ENCODE data around the gene CD81.

DNA sequence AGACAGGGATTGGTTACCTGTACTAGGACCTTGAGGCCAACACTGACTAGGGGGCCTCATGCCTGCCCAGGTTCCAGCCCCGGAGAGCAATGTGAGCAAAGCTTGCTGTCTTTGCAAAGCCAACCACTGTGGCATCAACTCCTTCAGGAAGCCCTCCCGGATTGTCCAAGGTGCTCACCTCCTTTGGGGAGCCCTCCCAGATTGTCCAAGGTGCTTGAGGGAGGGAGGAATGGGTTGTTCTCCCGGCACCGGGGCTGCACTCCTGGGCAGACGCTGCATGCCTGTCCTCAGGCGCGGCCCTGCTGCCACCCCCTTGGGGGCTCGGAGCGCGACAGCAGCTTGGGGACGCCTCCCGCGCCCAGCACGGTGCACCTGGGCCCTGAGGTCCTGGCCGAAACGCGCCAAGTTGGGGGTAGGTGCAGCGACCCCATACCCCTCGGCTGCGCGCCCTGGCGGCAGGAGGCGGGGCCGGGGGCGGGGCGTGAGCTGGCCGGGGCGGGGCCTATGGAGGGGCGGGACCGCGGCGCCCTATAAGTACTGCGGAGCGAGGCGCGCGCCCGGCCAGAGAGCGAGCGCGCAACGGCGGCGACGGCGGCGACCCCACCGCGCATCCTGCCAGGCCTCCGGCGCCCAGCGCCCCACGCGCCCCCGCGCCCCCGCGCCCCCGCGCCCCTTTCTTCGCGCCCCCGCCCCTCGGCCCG, at the start of gene CD81:
- TF ChIP-seq, protein P1, sequence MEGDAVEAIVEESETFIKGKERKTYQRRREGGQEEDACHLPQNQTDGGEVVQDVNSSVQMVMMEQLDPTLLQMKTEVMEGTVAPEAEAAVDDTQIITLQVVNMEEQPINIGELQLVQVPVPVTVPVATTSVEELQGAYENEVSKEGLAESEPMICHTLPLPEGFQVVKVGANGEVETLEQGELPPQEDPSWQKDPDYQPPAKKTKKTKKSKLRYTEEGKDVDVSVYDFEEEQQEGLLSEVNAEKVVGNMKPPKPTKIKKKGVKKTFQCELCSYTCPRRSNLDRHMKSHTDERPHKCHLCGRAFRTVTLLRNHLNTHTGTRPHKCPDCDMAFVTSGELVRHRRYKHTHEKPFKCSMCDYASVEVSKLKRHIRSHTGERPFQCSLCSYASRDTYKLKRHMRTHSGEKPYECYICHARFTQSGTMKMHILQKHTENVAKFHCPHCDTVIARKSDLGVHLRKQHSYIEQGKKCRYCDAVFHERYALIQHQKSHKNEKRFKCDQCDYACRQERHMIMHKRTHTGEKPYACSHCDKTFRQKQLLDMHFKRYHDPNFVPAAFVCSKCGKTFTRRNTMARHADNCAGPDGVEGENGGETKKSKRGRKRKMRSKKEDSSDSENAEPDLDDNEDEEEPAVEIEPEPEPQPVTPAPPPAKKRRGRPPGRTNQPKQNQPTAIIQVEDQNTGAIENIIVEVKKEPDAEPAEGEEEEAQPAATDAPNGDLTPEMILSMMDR (IDR thresholded peaks at IDR 0.05): no peak
- TF ChIP-seq NR3C1 (CRISPR knock-in tag; conservative IDR thresholded peaks at IDR 0.05; ENCODE audit: low read depth) (no peak), NFATC4 (CRISPR knock-in tag; IDR thresholded peaks at IDR 0.05) (no peak), ELF4 (CRISPR knock-in tag; IDR thresholded peaks at IDR 0.05; ENCODE audit: low read depth) (no peak), TP53 (CRISPR knock-in tag; IDR thresholded peaks at IDR 0.05) (no peak), E2F1 (CRISPR knock-in tag; IDR thresholded peaks at IDR 0.05) (no peak), TCF7 (CRISPR knock-in tag; IDR thresholded peaks at IDR 0.05; ENCODE audit: low read depth) (no peak), TEAD4 (CRISPR knock-in tag; IDR thresholded peaks at IDR 0.05) (no peak)
- TF ChIP-seq, protein P2, sequence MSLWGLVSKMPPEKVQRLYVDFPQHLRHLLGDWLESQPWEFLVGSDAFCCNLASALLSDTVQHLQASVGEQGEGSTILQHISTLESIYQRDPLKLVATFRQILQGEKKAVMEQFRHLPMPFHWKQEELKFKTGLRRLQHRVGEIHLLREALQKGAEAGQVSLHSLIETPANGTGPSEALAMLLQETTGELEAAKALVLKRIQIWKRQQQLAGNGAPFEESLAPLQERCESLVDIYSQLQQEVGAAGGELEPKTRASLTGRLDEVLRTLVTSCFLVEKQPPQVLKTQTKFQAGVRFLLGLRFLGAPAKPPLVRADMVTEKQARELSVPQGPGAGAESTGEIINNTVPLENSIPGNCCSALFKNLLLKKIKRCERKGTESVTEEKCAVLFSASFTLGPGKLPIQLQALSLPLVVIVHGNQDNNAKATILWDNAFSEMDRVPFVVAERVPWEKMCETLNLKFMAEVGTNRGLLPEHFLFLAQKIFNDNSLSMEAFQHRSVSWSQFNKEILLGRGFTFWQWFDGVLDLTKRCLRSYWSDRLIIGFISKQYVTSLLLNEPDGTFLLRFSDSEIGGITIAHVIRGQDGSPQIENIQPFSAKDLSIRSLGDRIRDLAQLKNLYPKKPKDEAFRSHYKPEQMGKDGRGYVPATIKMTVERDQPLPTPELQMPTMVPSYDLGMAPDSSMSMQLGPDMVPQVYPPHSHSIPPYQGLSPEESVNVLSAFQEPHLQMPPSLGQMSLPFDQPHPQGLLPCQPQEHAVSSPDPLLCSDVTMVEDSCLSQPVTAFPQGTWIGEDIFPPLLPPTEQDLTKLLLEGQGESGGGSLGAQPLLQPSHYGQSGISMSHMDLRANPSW (CRISPR knock-in tag; conservative IDR thresholded peaks at IDR 0.05; ENCODE audit: low read depth): no peak

Measured in WTC11 (cell line).